Fibroblast of mammary gland (primary cell): ENCODE measurements around the gene BRAT1.

Source experiments
- DNase-seq: peaks from one replicate; pipeline ENCODE4 v3.0.0-alpha.2; 2010; ENCODE audit warnings: low read depth
- H3K4me3 ChIP-seq: 2 replicates; pipeline ENCODE4 v1.5.1; 2011; ENCODE audit warnings: low read depth, mild to moderate bottlenecking, low read length, moderate library complexity; ENCODE audit not compliant: control insufficient read depth
- CTCF ChIP-seq: conservative IDR thresholded peaks from 2 replicates; pipeline ENCODE4 v1.5.1; 2011; ENCODE audit warnings: low read depth, low read length, inconsistent platforms; ENCODE audit not compliant: control insufficient read depth, insufficient read depth

The BRAT1 gene

GRCh38 chr7:2559283-2559950, 4.1 kb upstream of the BRAT1 start:
- H3K4me3 ChIP-seq: peak overlapping the region; percentile 74
- no peak for TF ChIP-seq CTCF
- DNase-seq: no peak

- peak within 1 kb of the TSS; percentile 74 for H3K4me3 ChIP-seq
- no peak for TF ChIP-seq CTCF
- DNase-seq: peak; percentile 78
Measured at GRCh38 chr7:2558629-2559282, 3.4 kb upstream of the BRAT1 start, which contains the start of gene IQCE. Gene IQCE (plus strand): TSS chr7:2558979. CDS start chr7:2559182, 203 bp downstream.

- peak overlapping the region; percentile 68 for H3K4me3 ChIP-seq
- TF ChIP-seq CTCF: no peak
- DNase-seq: no peak
Measured at GRCh38 chr7:2554661-2555111, 638 bp downstream of the BRAT1 start.

GRCh38 chr7:2553831-2554581, 1.3 kb downstream of the BRAT1 start:
- no peak for DNase-seq
- H3K4me3 ChIP-seq: peak overlapping the region; percentile 68
- no peak for TF ChIP-seq CTCF

- TF ChIP-seq CTCF: no peak
Measured at GRCh38 chr7:2553108-2553507, 2.2 kb downstream of the BRAT1 start.

GRCh38 chr7:2551418-2551817, 3.9 kb downstream of the BRAT1 start:
- no peak for DNase-seq
- TF ChIP-seq CTCF: no peak

More at GRCh38 chr7:2553108-2553507, 2.2 kb downstream of the BRAT1 start:
- no peak overlapping the region for H3K4me3 ChIP-seq
- DNase-seq: peak; percentile 16

More at GRCh38 chr7:2551418-2551817, 3.9 kb downstream of the BRAT1 start:
- H3K4me3 ChIP-seq: no peak overlapping the region
